ENCODE data around the gene CREB5.
A peak's percentile ranks its signal among the peaks of the same experiment; 100 is the strongest.

The CREB5 gene

DNA sequence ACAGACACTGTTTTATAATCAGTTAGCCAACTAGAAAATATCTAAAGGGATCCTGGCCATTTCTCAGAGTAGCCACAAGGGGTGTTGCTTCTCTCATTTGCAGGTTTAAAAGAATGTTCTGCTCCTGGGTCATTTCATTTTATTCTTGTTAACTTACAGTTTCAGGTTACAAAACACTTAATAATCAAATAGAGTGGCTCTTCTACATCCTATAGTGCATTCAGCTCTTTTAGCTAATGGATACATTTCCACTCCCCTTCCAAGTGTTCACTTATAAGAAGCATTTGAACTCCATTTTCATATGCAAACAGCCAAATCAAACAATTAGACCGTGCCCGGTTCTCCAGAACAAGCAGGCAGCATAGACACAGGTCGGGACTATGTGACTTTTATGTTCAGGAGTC is 428.3 kb downstream of the CREB5 start:
- TF ChIP-seq EGR1 (IDR thresholded peaks at IDR 0.05): no peak
- TF ChIP-seq FOXM1 (IDR thresholded peaks at IDR 0.05; ENCODE audit: borderline replicate concordance, low read depth): no peak
- peak; percentile 27; the same call in 1 of the 2 replicates for TF ChIP-seq RAD21 (IDR thresholded peaks at IDR 0.05; ENCODE audit: low read depth)
- no peak for TF ChIP-seq EP300 (IDR thresholded peaks at IDR 0.05; ENCODE audit: borderline replicate concordance)

DNA sequence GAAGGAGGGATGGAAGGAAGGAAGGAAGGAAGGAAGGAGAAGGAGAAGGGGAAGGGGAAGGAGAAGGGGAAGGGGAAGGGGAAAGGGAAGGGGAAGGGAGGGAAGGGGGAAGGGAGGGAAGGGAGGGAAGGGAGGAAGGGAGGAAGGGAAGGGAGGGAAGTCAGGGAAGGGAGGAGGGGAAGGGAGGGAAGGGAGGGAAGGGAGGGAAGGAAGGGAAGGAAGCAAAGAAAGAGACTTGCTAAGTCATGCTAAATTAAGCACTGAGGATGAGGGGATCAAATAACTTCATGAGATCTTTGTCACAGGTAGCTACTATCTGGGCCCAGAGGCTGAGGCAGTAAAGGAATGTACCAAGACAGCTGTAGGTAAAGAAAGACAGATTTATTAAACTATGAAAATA is 429.4 kb downstream of the CREB5 start:
- TF ChIP-seq CEBPB (IDR thresholded peaks at IDR 0.05): no peak
- TF ChIP-seq, protein P1, sequence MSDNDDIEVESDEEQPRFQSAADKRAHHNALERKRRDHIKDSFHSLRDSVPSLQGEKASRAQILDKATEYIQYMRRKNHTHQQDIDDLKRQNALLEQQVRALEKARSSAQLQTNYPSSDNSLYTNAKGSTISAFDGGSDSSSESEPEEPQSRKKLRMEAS (IDR thresholded peaks at IDR 0.05): no peak
- TF ChIP-seq, protein P2, sequence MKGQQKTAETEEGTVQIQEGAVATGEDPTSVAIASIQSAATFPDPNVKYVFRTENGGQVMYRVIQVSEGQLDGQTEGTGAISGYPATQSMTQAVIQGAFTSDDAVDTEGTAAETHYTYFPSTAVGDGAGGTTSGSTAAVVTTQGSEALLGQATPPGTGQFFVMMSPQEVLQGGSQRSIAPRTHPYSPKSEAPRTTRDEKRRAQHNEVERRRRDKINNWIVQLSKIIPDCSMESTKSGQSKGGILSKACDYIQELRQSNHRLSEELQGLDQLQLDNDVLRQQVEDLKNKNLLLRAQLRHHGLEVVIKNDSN (IDR thresholded peaks at IDR 0.05): no peak

DNA sequence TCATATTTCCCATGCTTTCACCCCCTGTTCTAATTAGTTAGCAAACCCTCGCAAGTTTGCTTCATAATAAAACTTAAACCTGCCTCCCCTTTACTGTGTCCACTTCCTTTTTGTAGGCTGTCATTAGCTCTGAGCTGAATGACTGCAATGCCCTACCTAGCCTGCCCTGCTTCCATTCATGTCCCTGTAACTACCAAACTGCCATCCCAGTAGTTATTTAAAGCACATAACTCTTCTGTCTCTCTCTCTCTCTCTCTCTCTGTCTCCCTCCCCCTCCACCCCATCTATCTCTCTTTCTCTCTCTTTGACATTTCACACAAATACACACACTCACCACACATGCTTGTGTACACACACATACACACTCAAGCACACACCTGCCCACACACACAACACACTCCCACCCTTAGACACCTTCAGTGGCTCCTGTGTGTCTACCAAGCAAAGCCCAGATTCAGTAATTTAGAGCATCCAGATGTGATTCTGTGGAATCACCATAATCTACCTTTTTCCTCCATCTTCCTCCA is 430.5 kb downstream of the CREB5 start:
- TF ChIP-seq EP300 (IDR thresholded peaks at IDR 0.05; ENCODE audit: borderline replicate concordance) (no peak), TAF1 (IDR thresholded peaks at IDR 0.05; ENCODE audit: low read depth) (no peak), CEBPB (IDR thresholded peaks at IDR 0.05) (no peak), TEAD4 (IDR thresholded peaks at IDR 0.05) (no peak), ZBTB7A (IDR thresholded peaks at IDR 0.05; ENCODE audit: low read depth) (no peak), FOXM1 (IDR thresholded peaks at IDR 0.05; ENCODE audit: borderline replicate concordance, low read depth) (no peak), YY1 (IDR thresholded peaks at IDR 0.05; ENCODE audit: low read depth) (no peak), EGR1 (IDR thresholded peaks at IDR 0.05) (no peak), RAD21 (IDR thresholded peaks at IDR 0.05; ENCODE audit: low read depth) (no peak), CREB1 (IDR thresholded peaks at IDR 0.05; ENCODE audit: low read depth) (no peak), NFIC (IDR thresholded peaks at IDR 0.05) (no peak)
- TF ChIP-seq, protein P1 (IDR thresholded peaks at IDR 0.05): no peak
- TF ChIP-seq, protein P2 (IDR thresholded peaks at IDR 0.05): no peak

DNA sequence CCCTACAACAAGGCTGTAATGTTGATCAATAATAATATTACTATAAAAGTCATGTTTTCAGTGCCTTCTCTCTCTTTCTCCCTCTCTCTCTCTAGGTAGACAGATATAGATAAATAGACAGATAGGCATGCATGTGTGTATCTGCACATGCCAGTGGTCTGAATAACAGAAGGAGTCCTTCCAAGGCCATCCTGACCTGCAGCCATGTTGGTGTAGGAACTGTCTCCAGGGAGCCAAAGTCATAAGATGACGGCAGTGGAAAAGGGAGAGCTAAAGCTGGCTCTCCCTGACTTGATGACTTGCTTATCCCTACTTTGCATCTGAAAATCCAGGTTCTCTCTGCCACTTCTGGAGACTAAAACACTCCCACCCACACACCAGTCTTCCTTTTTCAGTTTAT is 432.8 kb downstream of the CREB5 start:
- TF ChIP-seq ZBTB7A (IDR thresholded peaks at IDR 0.05; ENCODE audit: low read depth) (no peak), RAD21 (IDR thresholded peaks at IDR 0.05; ENCODE audit: low read depth) (no peak), CEBPB (IDR thresholded peaks at IDR 0.05) (no peak), CREB1 (IDR thresholded peaks at IDR 0.05; ENCODE audit: low read depth) (no peak)
- TF ChIP-seq, protein P3, sequence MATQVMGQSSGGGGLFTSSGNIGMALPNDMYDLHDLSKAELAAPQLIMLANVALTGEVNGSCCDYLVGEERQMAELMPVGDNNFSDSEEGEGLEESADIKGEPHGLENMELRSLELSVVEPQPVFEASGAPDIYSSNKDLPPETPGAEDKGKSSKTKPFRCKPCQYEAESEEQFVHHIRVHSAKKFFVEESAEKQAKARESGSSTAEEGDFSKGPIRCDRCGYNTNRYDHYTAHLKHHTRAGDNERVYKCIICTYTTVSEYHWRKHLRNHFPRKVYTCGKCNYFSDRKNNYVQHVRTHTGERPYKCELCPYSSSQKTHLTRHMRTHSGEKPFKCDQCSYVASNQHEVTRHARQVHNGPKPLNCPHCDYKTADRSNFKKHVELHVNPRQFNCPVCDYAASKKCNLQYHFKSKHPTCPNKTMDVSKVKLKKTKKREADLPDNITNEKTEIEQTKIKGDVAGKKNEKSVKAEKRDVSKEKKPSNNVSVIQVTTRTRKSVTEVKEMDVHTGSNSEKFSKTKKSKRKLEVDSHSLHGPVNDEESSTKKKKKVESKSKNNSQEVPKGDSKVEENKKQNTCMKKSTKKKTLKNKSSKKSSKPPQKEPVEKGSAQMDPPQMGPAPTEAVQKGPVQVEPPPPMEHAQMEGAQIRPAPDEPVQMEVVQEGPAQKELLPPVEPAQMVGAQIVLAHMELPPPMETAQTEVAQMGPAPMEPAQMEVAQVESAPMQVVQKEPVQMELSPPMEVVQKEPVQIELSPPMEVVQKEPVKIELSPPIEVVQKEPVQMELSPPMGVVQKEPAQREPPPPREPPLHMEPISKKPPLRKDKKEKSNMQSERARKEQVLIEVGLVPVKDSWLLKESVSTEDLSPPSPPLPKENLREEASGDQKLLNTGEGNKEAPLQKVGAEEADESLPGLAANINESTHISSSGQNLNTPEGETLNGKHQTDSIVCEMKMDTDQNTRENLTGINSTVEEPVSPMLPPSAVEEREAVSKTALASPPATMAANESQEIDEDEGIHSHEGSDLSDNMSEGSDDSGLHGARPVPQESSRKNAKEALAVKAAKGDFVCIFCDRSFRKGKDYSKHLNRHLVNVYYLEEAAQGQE (IDR thresholded peaks at IDR 0.05; ENCODE audit: low read depth): no peak

DNA sequence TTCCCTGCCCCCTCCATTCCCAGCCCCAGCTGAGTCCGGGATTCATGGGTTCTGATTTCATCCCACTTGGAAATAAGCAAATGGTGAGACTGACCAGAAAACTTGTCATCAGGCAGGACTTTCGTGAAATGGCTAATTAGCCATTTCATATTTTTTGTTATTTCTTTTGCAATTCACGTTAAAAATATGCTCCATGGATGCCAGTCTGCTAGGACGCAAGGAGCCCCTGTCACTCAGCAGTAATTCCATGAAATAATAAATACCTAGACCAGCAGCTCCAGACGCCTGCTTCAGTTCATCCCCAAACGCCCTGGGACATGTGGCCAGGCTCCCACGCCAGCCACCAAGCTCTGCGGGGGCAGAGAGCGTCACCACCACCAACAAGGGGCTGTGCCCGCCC is 434.9 kb downstream of the CREB5 start:
- TF ChIP-seq YY1 (IDR thresholded peaks at IDR 0.05; ENCODE audit: low read depth) (no peak), TAF1 (IDR thresholded peaks at IDR 0.05; ENCODE audit: low read depth) (no peak), TCF12 (IDR thresholded peaks at IDR 0.05; ENCODE audit: low read depth) (no peak), EP300 (IDR thresholded peaks at IDR 0.05; ENCODE audit: borderline replicate concordance) (no peak), FOXM1 (IDR thresholded peaks at IDR 0.05; ENCODE audit: borderline replicate concordance, low read depth) (no peak), CEBPB (IDR thresholded peaks at IDR 0.05) (no peak), RAD21 (IDR thresholded peaks at IDR 0.05; ENCODE audit: low read depth) (no peak), TEAD4 (IDR thresholded peaks at IDR 0.05) (no peak), NFIC (IDR thresholded peaks at IDR 0.05) (no peak), CREB1 (IDR thresholded peaks at IDR 0.05; ENCODE audit: low read depth) (no peak), ZBTB7A (IDR thresholded peaks at IDR 0.05; ENCODE audit: low read depth) (no peak), EGR1 (IDR thresholded peaks at IDR 0.05) (no peak)
- TF ChIP-seq, protein P2 (IDR thresholded peaks at IDR 0.05): no peak
- TF ChIP-seq, protein P1 (IDR thresholded peaks at IDR 0.05): no peak
- TF ChIP-seq, protein P3 (IDR thresholded peaks at IDR 0.05; ENCODE audit: low read depth): no peak

DNA sequence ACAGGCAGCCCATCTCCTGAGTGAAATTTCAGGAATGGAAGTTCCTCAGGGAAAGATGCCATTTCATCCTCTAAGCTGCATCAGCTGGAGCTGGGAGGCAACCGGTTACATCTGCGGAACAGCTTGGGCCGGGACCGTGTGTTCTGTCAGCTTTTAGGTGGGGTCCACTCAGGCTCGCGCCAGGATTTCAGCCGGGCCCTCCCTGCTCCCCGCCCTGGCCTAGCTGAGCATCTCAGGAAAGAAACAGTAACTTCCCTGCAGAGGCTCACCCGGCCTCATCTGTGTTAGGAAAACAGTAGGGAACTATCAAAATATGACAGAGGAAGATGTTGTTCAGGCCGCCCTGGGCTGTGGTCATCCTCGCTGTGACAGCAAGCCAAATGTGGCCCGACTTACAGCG is 435.4 kb downstream of the CREB5 start:
- TF ChIP-seq, protein P2 (IDR thresholded peaks at IDR 0.05): no peak
- TF ChIP-seq, protein P3 (IDR thresholded peaks at IDR 0.05; ENCODE audit: low read depth): no peak
- TF ChIP-seq RAD21 (IDR thresholded peaks at IDR 0.05; ENCODE audit: low read depth): no peak
- TF ChIP-seq TAF1 (IDR thresholded peaks at IDR 0.05; ENCODE audit: low read depth): no peak
